HL-60 (cell line): ENCODE measurements around the gene ZSWIM6.

Experiments
- CTCF ChIP-seq: IDR thresholded peaks from one replicate; pipeline ENCODE4 v1.5.1; 2011; ENCODE audit warnings: low read length, control low read depth, inconsistent platforms; ENCODE audit not compliant: insufficient read depth
- POLR2AphosphoS5 ChIP-seq: IDR thresholded peaks from 2 replicates; pipeline ENCODE4 v1.6.1; 2012; ENCODE audit warnings: low read depth
- SPI1 ChIP-seq: IDR thresholded peaks from 2 replicates; pipeline ENCODE4 v1.6.1; 2012; ENCODE audit warnings: low read depth, mild to moderate bottlenecking, borderline replicate concordance

GRCh38 chr5:61321669-61322068, 10.4 kb upstream of the ZSWIM6 start:
- no peak for TF ChIP-seq CTCF
- TF ChIP-seq POLR2AphosphoS5 = no peak
- no peak for TF ChIP-seq SPI1
